GM12864 (cell line): Measurements from ENCODE around the gene LMX1A.

Experiments
- DNase-seq: peaks from one replicate; pipeline ENCODE4 v3.0.0-alpha.2; 2011; ENCODE audit warnings: low read depth
- H3K4me3 ChIP-seq: 2 replicates; pipeline ENCODE4 v1.5.1; 2011; ENCODE audit warnings: mild to moderate bottlenecking, low read depth, low read length, control low read depth
- CTCF ChIP-seq: IDR thresholded peaks from 2 replicates; pipeline ENCODE4 v1.5.1; 2011; ENCODE audit warnings: low read depth, mild to moderate bottlenecking, moderate library complexity, low read length, control low read depth, inconsistent platforms; ENCODE audit errors: missing control alignments

LMX1A gene

GRCh38 chr1:165327538-165327937, 29.0 kb downstream of the LMX1A start:
- TF ChIP-seq CTCF = no peak
- DNase-seq = no peak

GRCh38 chr1:165325460-165326203, 30.9 kb downstream of the LMX1A start:
- TF ChIP-seq CTCF = no peak
- H3K4me3 ChIP-seq = no peak overlapping the region
- no peak for DNase-seq

More at GRCh38 chr1:165327538-165327937, 29.0 kb downstream of the LMX1A start:
- H3K4me3 ChIP-seq = no peak overlapping the region

- no peak overlapping the region for H3K4me3 ChIP-seq
- no peak for DNase-seq
- no peak for TF ChIP-seq CTCF
Observed at GRCh38 chr1:165324050-165324449, 32.5 kb downstream of the LMX1A start.

GRCh38 chr1:165317612-165318011, 38.9 kb downstream of the LMX1A start:
- DNase-seq = no peak
- H3K4me3 ChIP-seq = no peak overlapping the region
- no peak for TF ChIP-seq CTCF

GRCh38 chr1:165316153-165316772, 40.3 kb downstream of the LMX1A start:
- TF ChIP-seq CTCF = no peak
- no peak for DNase-seq
- no peak overlapping the region for H3K4me3 ChIP-seq

- DNase-seq = no peak
- H3K4me3 ChIP-seq = no peak overlapping the region
- TF ChIP-seq CTCF = no peak
Observed at GRCh38 chr1:165315481-165315880, 41.0 kb downstream of the LMX1A start.

GRCh38 chr1:165313903-165314302, 42.6 kb downstream of the LMX1A start:
- no peak for TF ChIP-seq CTCF
- no peak for DNase-seq
- no peak overlapping the region for H3K4me3 ChIP-seq
